Measurements from ENCODE around the gene RAB7B. TPM values are rescaled to one million over a fixed set of nuclear protein-coding genes. Genes with fewer than 3 reads are reported as not detected.

RAB7B gene
- total RNA-seq, 6 experiments from 2014 or later, result 2.6 to 6.6 (median 5.3) TPM

- peaks cover 33% of the 10 kb centered on the region for H3K4me1 Mint-ChIP-seq (ENCODE audit: low read depth)
- H3K4me3 Mint-ChIP-seq, result no peak overlapping the region
- DNase-seq, result peak; percentile 50
- H3K36me3 Mint-ChIP-seq (ENCODE audit: low read depth), result no peaks in the 10 kb centered on the region; the same call in 1 of the 2 replicates
- no peaks in the 10 kb centered on the region; the same call in 1 of the 2 replicates for H3K27me3 Mint-ChIP-seq (ENCODE audit: insufficient read depth)
- no peak for TF ChIP-seq CTCF (IDR thresholded peaks at IDR 0.05)
- H3K9me3 Mint-ChIP-seq, result peaks cover 7% of the 10 kb centered on the region; the same call in 1 of the 2 replicates
- no peak overlapping the region; the same call in 1 of the 2 replicates for H3K27ac Mint-ChIP-seq
Measured at GRCh38 chr1:205976708-205977401, 26.3 kb downstream of the RAB7B start.

GRCh38 chr1:205976036-205976435, 27.2 kb downstream of the RAB7B start:
- Mint-ChIP-seq H3K9me3 (peaks cover 7% of the 10 kb centered on the region; the same call in 1 of the 2 replicates), H3K36me3 (ENCODE audit: low read depth) (no peaks in the 10 kb centered on the region; the same call in 1 of the 2 replicates), H3K27me3 (ENCODE audit: insufficient read depth) (peaks cover 5% of the 10 kb centered on the region), H3K27ac (no peak overlapping the region), H3K4me3 (no peak overlapping the region), H3K4me1 (ENCODE audit: low read depth) (peaks cover 33% of the 10 kb centered on the region)
- no peak for DNase-seq
- no peak for TF ChIP-seq CTCF (IDR thresholded peaks at IDR 0.05)

GRCh38 chr1:205975387-205975998, 27.7 kb downstream of the RAB7B start:
- H3K36me3 Mint-ChIP-seq (ENCODE audit: low read depth), result no peaks in the 10 kb centered on the region; the same call in 1 of the 2 replicates
- no peak for DNase-seq
- H3K9me3 Mint-ChIP-seq, result peaks cover 7% of the 10 kb centered on the region; the same call in 1 of the 2 replicates
- H3K4me3 Mint-ChIP-seq, result no peak overlapping the region
- no peak for TF ChIP-seq CTCF (IDR thresholded peaks at IDR 0.05)
- peaks cover 38% of the 10 kb centered on the region for H3K4me1 Mint-ChIP-seq (ENCODE audit: low read depth)
- no peak overlapping the region for H3K27ac Mint-ChIP-seq
- peaks cover 5% of the 10 kb centered on the region for H3K27me3 Mint-ChIP-seq (ENCODE audit: insufficient read depth)

DNA sequence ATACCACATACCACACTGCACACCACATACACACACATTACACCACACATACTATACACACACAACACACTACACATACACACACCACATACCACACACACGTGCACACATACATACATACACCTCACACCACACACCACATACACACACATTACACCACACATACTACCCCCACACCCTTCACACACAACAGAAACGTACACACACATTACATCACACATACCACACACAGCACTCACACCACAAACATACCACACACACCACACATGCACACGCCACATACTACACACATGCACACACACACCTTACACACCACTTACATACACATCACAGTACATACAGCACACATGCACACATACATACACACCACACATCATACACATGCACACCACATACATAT, 28.5 kb downstream of the RAB7B start:
- no peak for TF ChIP-seq CTCF (IDR thresholded peaks at IDR 0.05)
- DNase-seq, result no peak
- Mint-ChIP-seq H3K36me3 (ENCODE audit: low read depth) (no peaks in the 10 kb centered on the region; the same call in 1 of the 2 replicates), H3K9me3 (peaks cover 7% of the 10 kb centered on the region; the same call in 1 of the 2 replicates), H3K27ac (no peak overlapping the region), H3K4me3 (no peak overlapping the region), H3K27me3 (ENCODE audit: insufficient read depth) (peaks cover 5% of the 10 kb centered on the region), H3K4me1 (ENCODE audit: low read depth) (peaks cover 37% of the 10 kb centered on the region)

GRCh38 chr1:205973377-205974232, 29.6 kb downstream of the RAB7B start:
- peaks cover 7% of the 10 kb centered on the region; the same call in 1 of the 2 replicates for H3K9me3 Mint-ChIP-seq
- peaks cover 37% of the 10 kb centered on the region for H3K4me1 Mint-ChIP-seq (ENCODE audit: low read depth)

More at GRCh38 chr1:205973377-205974232, 29.6 kb downstream of the RAB7B start:
- no peak overlapping the region for H3K27ac Mint-ChIP-seq
- H3K36me3 Mint-ChIP-seq (ENCODE audit: low read depth), result no peaks in the 10 kb centered on the region; the same call in 1 of the 2 replicates
- TF ChIP-seq CTCF (IDR thresholded peaks at IDR 0.05), result no peak
- DNase-seq, result no peak
- no peak overlapping the region for H3K4me3 Mint-ChIP-seq
- H3K27me3 Mint-ChIP-seq (ENCODE audit: insufficient read depth), result peaks cover 5% of the 10 kb centered on the region
